Cardiac fibroblast (primary cell): Measurements from ENCODE around the gene CACNG5.
A peak's percentile ranks its signal among the peaks of the same experiment; 100 is the strongest.

Experiments used
- DNase-seq, 2 donors: peaks; one replicate each; pipeline versions ENCODE4 v3.0.0 to v3.0.0-alpha.2; 2010; ENCODE audit warnings: low read depth in 2 of 2
- H3K4me3 ChIP-seq, 2 donors: replicated peaks in 1 of 2; 1 replicate in 1 of 2; 2 replicates in 1 of 2; pipeline ENCODE4 v1.5.1; 2011; ENCODE audit warnings: low read depth in 2 of 2, low read length in 2 of 2, mild to moderate bottlenecking in 2 of 2, moderate library complexity in 1 of 2
- TF ChIP-seq, protein P1 (sequence below): IDR thresholded peaks from one replicate; pipeline ENCODE4 v1.5.1; 2011; ENCODE audit warnings: low read depth, mild to moderate bottlenecking, low read length, inconsistent platforms

CACNG5 gene

DNA sequence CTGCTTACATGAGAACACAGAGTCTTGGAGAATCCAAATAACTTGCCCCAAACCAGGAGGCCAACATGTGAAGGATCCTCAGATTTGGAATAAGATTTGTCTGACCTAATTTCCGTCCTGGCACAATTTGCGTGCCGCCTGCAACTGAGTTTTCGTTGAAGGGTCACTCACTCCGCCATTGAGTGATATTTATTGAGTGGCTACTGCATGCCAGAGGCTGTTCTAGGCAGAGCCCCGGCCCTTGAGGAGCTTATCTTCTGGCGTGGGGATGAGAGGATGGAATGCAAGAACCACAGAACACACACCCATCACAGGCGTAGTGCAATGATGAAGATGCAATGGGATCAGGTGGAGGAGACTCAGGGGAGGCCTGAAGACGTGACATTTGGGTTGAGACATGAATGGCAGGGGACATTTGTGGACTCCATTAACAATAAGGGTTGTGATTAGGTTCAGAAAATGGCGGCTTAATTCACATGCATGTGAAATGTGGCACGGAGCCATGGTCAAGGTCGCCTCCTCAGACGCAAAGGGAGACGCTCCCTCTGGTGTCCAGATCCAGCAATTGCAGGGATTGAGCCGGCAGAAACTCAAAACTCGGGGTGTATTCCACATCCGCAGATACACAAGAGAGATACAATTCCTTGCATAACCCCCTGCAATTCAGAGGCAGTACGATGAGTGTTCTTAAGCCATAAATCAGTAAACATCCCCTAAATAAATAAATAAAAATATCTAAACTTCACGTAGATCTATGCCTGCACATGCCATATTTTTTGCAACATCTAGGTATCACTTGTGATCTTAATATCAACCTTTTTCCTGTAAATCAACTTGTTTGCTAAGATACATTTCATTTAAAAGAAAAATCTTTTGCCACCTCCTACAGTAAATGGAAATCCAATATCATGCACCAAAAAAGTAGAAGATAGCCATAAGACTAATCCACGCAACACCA, 71.7 kb downstream of the CACNG5 start:
- H3K4me3 ChIP-seq, result no peak overlapping the region
- TF ChIP-seq, protein P1, sequence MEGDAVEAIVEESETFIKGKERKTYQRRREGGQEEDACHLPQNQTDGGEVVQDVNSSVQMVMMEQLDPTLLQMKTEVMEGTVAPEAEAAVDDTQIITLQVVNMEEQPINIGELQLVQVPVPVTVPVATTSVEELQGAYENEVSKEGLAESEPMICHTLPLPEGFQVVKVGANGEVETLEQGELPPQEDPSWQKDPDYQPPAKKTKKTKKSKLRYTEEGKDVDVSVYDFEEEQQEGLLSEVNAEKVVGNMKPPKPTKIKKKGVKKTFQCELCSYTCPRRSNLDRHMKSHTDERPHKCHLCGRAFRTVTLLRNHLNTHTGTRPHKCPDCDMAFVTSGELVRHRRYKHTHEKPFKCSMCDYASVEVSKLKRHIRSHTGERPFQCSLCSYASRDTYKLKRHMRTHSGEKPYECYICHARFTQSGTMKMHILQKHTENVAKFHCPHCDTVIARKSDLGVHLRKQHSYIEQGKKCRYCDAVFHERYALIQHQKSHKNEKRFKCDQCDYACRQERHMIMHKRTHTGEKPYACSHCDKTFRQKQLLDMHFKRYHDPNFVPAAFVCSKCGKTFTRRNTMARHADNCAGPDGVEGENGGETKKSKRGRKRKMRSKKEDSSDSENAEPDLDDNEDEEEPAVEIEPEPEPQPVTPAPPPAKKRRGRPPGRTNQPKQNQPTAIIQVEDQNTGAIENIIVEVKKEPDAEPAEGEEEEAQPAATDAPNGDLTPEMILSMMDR, result peak; percentile 92
- peak; percentile 84 to 90 for DNase-seq

- DNase-seq, result no peak
- no peak overlapping the region for H3K4me3 ChIP-seq
- TF ChIP-seq, protein P1, result no peak
Observed at GRCh38 chr17:66909804-66910373, 75.0 kb downstream of the CACNG5 start.

DNA sequence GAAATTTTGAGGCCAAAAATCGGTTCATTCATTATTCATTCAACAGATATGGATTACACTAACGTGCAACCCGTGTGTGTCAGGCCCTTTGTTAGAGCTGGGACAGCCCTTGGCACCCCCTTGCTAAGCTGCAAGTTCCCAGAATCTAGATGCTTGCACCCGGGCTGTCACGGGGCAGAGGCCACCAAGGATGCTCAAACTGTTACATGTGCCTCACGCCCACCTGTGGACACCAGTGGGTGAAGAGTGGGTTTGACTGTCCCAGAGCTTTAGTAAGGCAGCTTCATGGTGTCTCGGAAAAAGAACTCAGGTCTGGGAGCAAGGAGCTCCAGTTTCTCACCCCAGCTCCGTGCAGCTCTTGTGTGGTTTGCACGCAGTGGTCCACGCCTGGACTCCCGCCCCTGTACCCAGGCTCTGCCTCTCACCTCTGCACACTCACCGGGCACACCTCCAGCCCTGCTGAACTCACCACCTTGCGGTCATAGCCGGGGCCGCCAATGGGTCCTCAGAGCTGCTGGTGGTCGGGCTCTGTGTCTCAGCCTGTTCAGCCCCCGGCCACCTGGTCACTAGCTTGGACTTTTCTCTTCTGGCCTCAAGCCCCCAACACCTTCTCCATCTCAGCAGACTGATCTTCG, 75.9 kb downstream of the CACNG5 start:
- no peak overlapping the region for H3K4me3 ChIP-seq
- TF ChIP-seq, protein P1, result no peak
- no peak for DNase-seq

DNA sequence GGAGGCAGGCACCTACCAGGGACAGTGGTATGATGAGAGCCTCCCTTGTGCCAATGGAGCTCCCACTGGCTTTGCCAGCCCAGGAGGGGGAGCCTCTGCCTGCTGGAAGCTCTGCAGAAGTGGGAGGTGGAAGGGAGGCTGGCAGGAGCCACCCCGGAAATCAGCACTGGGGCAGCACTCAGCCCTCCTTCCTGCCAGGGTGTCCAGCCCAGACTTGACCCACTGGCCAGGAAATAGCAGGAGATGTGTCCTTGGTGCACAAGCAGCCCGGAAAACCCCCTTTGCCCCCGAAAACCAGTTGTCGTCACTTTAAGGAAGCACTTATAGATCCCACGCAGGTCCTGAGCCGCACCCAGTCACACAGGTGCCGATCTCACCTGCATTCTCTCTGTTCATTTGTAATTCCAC, 80.3 kb downstream of the CACNG5 start:
- DNase-seq, result peak; percentile 6 to 14
- TF ChIP-seq, protein P1, result peak; percentile 5
- H3K4me3 ChIP-seq, result no peak overlapping the region

DNA sequence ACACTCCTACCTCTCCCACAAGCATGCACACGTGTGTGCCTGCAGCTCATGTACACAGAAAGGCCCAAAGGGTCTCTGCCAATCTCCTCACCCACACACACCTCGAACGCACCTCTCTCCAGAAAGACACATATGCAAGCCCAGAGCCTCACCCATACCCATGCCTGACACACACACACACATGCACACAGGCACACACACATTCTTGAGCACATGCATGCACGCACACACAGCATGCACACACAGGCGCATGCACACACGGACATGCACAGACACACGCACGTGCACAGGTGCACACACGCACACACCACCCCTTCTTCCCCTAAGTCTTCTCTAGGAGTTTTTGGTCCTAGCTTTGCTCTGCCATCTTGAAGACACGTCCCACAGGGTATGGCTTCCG, 80.9 kb downstream of the CACNG5 start:
- TF ChIP-seq, protein P1, result no peak
- H3K4me3 ChIP-seq, result no peak overlapping the region
- DNase-seq, result no peak

DNA sequence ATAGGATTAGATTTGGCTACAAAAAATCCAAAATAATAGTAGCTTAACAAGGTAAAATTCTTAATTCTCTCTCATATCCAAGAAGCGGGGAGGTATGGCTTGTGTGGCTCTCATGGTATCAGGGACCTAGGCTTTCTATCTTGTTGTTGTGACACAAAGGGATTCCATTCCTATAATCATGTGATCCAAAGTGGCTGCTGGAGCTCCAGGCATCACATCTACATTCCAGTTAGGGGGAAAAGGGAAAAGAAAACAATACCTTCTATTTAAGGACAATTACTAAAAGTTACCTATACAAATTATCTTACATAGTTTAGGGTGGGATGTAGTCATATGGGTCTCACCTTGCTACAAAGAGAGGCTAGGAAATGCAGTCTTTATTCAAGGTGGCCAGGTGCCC, 82.0 kb downstream of the CACNG5 start:
- no peak for DNase-seq
- H3K4me3 ChIP-seq, result no peak overlapping the region
- TF ChIP-seq, protein P1, result no peak
